Epithelial cell of esophagus (primary cell): ENCODE measurements around the gene SLC5A3.

Source experiments
- DNase-seq: peaks from one replicate; pipeline ENCODE4 v3.0.0; 2010; ENCODE audit warnings: low read depth
- H3K4me3 ChIP-seq: 2 replicates; pipeline ENCODE4 v1.5.1; 2011; ENCODE audit warnings: mild to moderate bottlenecking, low read length, control low read depth
- CTCF ChIP-seq: IDR thresholded peaks from 2 replicates; pipeline ENCODE4 v1.5.1; 2011; ENCODE audit warnings: low read depth, mild to moderate bottlenecking, low read length, control low read depth, inconsistent platforms; ENCODE audit not compliant: insufficient read depth; ENCODE audit errors: missing control alignments

Gene SLC5A3

GRCh38 chr21:34086887-34087306, 13.5 kb downstream of the SLC5A3 start:
- no peak overlapping the region for H3K4me3 ChIP-seq
- no peak for DNase-seq
- no peak for TF ChIP-seq CTCF

GRCh38 chr21:34088752-34089151, 15.4 kb downstream of the SLC5A3 start:
- TF ChIP-seq CTCF: no peak
- DNase-seq: no peak

GRCh38 chr21:34091032-34091431, 17.7 kb downstream of the SLC5A3 start:
- no peak overlapping the region for H3K4me3 ChIP-seq
- no peak for TF ChIP-seq CTCF
- no peak for DNase-seq

More at GRCh38 chr21:34088752-34089151, 15.4 kb downstream of the SLC5A3 start:
- no peak overlapping the region for H3K4me3 ChIP-seq

GRCh38 chr21:34091607-34092006, 18.2 kb downstream of the SLC5A3 start:
- DNase-seq: no peak
- TF ChIP-seq CTCF: peak; percentile 31
- no peak overlapping the region for H3K4me3 ChIP-seq

GRCh38 chr21:34092262-34092921, 19.0 kb downstream of the SLC5A3 start:
- no peak for DNase-seq
- no peak overlapping the region for H3K4me3 ChIP-seq
- no peak for TF ChIP-seq CTCF

GRCh38 chr21:34093083-34093482, 19.7 kb downstream of the SLC5A3 start:
- no peak overlapping the region for H3K4me3 ChIP-seq
- no peak for DNase-seq
- no peak for TF ChIP-seq CTCF

GRCh38 chr21:34094949-34095348, 21.6 kb downstream of the SLC5A3 start:
- no peak for DNase-seq
- no peak for TF ChIP-seq CTCF
- no peak overlapping the region for H3K4me3 ChIP-seq
